Activated naive CD4-positive, alpha-beta T cell (primary cell): ENCODE measurements around the gene SMPD3.

Experiments
- DNase-seq, 4 experiments: peaks; one replicate each; lab custom pipeline; 2025; lab: John Stamatoyannopoulos, UW

Gene SMPD3

GRCh38 chr16:68355447-68356248 lies 92.7 kb downstream of the SMPD3 start:
- no peak for DNase-seq

- DNase-seq, result no peak
Measured at GRCh38 chr16:68354816-68355215, 93.5 kb downstream of the SMPD3 start.

- DNase-seq, result no peak
Measured at GRCh38 chr16:68353366-68353765, 94.9 kb downstream of the SMPD3 start.

- no peak for DNase-seq
Measured at GRCh38 chr16:68351991-68352431, 96.3 kb downstream of the SMPD3 start.

- no peak for DNase-seq
Measured at GRCh38 chr16:68351463-68351862, 96.8 kb downstream of the SMPD3 start.

GRCh38 chr16:68350813-68351350 lies 97.4 kb downstream of the SMPD3 start:
- DNase-seq, result no peak

- no peak for DNase-seq
Measured at GRCh38 chr16:68349838-68350410, 98.4 kb downstream of the SMPD3 start.

GRCh38 chr16:68348639-68349445 lies 99.5 kb downstream of the SMPD3 start:
- DNase-seq, result no peak

- DNase-seq, result no peak
Measured at GRCh38 chr16:68347605-68348004, 100.7 kb downstream of the SMPD3 start.

GRCh38 chr16:68346892-68347480 lies 101.3 kb downstream of the SMPD3 start:
- DNase-seq, result no peak

- DNase-seq, result no peak
Measured at GRCh38 chr16:68345958-68346635, 102.2 kb downstream of the SMPD3 start.

GRCh38 chr16:68345351-68345810 lies 102.9 kb downstream of the SMPD3 start:
- DNase-seq, result no peak

- no peak for DNase-seq
Measured at GRCh38 chr16:68344252-68344651, 104.1 kb downstream of the SMPD3 start.

- DNase-seq, result no peak
Measured at GRCh38 chr16:68343137-68343536, 105.2 kb downstream of the SMPD3 start.

GRCh38 chr16:68342620-68343019 lies 105.7 kb downstream of the SMPD3 start:
- DNase-seq, result no peak

GRCh38 chr16:68339214-68339613 lies 109.1 kb downstream of the SMPD3 start:
- no peak for DNase-seq

- no peak for DNase-seq
Measured at GRCh38 chr16:68338326-68339119, 109.8 kb downstream of the SMPD3 start.

- DNase-seq, result no peak
Measured at GRCh38 chr16:68335175-68335574, 113.1 kb downstream of the SMPD3 start.

GRCh38 chr16:68332411-68333121 lies 115.7 kb downstream of the SMPD3 start:
- no peak for DNase-seq

- no peak for DNase-seq
Measured at GRCh38 chr16:68331879-68332410, 116.4 kb downstream of the SMPD3 start.
